ENCODE results near the gene KRTAP12-2. TPM values are rescaled to one million over a fixed set of nuclear protein-coding genes. Genes with fewer than 3 reads are reported as not detected.

Gene KRTAP12-2
- total RNA-seq, 1 donor from 2014 or later, result not detected

DNA sequence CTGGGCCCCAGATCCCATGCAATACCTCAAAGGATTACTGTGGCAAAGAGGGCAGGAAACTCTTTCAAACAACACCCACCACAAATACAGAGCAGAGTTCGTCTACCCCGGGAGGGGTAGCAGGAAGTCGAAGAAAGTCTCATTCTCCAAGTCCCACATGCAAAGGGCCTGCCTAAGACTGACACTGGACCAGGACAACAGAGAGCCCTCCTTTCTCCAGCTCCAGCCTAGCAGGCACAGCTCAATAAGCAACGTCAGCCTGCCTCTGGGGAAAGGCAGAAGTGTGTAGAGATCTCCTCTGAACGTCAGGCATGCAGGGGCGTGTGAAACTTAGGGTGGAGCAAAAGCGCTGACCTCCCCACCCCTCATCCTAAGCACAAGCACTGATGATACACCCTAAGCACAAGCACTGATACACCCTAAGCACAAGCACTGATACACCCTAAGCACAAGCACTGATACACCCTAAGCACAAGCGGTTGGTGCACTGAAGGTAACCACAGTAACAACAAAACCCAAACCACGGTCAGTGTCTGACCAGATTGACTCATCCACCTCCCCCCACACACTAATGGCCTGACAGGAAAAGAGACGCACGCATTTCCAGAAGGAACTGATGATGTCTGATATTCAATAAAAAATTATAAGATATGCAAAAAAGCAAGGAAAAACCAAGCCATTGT lies 7.7 kb downstream of the KRTAP12-2 start:
- Mint-ChIP-seq H3K27ac (ENCODE audit: unreplicated experiment) (no peak overlapping the region), H3K36me3 (ENCODE audit: unreplicated experiment) (no peaks in the 10 kb centered on the region), H3K27me3 (ENCODE audit: unreplicated experiment) (peaks cover 38% of the 10 kb centered on the region), H3K4me1 (ENCODE audit: unreplicated experiment) (no peaks in the 10 kb centered on the region), H3K9me3 (ENCODE audit: unreplicated experiment) (peaks cover 11% of the 10 kb centered on the region), H3K4me3 (ENCODE audit: unreplicated experiment) (no peak overlapping the region)
- TF ChIP-seq, protein P1, sequence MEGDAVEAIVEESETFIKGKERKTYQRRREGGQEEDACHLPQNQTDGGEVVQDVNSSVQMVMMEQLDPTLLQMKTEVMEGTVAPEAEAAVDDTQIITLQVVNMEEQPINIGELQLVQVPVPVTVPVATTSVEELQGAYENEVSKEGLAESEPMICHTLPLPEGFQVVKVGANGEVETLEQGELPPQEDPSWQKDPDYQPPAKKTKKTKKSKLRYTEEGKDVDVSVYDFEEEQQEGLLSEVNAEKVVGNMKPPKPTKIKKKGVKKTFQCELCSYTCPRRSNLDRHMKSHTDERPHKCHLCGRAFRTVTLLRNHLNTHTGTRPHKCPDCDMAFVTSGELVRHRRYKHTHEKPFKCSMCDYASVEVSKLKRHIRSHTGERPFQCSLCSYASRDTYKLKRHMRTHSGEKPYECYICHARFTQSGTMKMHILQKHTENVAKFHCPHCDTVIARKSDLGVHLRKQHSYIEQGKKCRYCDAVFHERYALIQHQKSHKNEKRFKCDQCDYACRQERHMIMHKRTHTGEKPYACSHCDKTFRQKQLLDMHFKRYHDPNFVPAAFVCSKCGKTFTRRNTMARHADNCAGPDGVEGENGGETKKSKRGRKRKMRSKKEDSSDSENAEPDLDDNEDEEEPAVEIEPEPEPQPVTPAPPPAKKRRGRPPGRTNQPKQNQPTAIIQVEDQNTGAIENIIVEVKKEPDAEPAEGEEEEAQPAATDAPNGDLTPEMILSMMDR (IDR thresholded peaks at IDR 0.05), result no peak
- DNase-seq (ENCODE audit: extremely low spot score, unreplicated experiment), result peak; percentile 57

DNA sequence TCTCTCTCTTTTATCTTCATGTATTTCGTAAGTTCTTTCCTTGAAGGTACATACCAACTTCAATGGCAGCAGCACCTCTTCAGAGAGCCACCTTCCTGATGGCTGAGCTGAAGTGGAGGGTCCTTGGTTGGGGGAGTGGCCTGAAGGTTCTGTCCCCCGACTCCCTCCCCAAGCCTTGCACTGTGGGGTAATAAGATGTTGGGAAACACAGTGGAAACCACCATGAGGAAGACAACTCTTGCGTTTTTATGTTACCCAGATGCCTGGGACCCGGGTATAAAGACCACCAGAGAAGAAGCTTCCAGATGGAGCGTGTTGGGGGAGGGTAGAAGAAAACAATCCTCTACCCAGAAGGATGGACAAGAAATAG lies 8.2 kb downstream of the KRTAP12-2 start:
- H3K4me3 Mint-ChIP-seq (ENCODE audit: unreplicated experiment), result no peak overlapping the region
- no peaks in the 10 kb centered on the region for H3K36me3 Mint-ChIP-seq (ENCODE audit: unreplicated experiment)
- peaks cover 11% of the 10 kb centered on the region for H3K9me3 Mint-ChIP-seq (ENCODE audit: unreplicated experiment)
- TF ChIP-seq, protein P1 (IDR thresholded peaks at IDR 0.05), result no peak
- H3K27me3 Mint-ChIP-seq (ENCODE audit: unreplicated experiment), result peaks cover 33% of the 10 kb centered on the region
- H3K27ac Mint-ChIP-seq (ENCODE audit: unreplicated experiment), result no peak overlapping the region
- DNase-seq (ENCODE audit: extremely low spot score, unreplicated experiment), result no peak
- no peaks in the 10 kb centered on the region for H3K4me1 Mint-ChIP-seq (ENCODE audit: unreplicated experiment)

DNA sequence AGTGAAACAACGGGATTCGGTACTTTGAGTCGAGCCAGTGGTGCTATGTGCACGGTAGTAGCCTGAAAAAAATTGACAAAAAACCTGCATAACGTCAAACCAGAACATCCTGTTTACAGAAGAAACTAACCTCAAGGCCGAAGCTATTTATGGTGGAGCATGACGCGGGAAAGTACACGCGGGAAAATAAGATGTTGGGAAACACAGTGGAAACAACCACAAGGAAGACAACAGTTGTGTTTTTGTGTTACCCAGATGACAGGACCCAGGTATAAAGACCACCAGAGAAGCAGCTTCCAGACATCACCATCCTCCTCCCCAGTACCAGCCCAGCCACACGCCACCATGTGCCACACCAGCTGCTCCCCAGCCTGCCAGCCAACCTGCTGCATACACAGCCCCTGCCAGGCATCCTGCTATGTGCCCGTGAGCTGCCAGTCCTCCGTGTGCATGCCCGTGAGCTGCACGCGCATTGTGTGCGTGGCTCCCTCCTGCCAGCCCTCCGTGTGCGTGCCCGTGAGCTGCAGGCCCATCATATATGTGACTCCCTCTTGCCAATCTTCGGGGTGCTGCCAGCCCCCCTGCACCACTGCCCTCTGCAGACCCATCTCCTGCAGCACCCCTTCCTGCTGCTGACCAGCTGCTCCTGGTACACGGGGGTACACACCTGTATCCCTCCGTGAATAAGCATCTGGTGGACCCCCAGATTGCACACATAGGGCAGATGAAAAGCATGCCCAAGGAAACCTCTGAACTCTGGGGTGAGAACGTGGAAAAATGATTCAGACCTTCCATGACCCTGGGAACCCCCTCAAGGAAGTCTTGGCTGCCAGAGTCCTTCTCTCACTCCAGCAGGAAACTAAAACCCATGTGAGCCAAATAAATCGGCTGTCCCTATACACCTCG lies 8.8 kb downstream of the KRTAP12-2 start, which contains the start of gene KRTAP12-3:
KRTAP12-3 (plus strand) TSS at position 298 of the 906 bp plus-strand sequence; CDS start at position 346, 48 bp downstream.
- DNase-seq (ENCODE audit: extremely low spot score, unreplicated experiment), result peak; percentile 75
- peaks cover 11% of the 10 kb centered on the region for H3K9me3 Mint-ChIP-seq (ENCODE audit: unreplicated experiment)
- TF ChIP-seq, protein P1 (IDR thresholded peaks at IDR 0.05), result no peak
- no peak within 1 kb of the TSS for H3K4me3 Mint-ChIP-seq (ENCODE audit: unreplicated experiment)
- H3K36me3 Mint-ChIP-seq (ENCODE audit: unreplicated experiment), result no peaks in the 10 kb centered on the region
- H3K4me1 Mint-ChIP-seq (ENCODE audit: unreplicated experiment), result no peaks in the 10 kb centered on the region
- H3K27me3 Mint-ChIP-seq (ENCODE audit: unreplicated experiment), result peaks cover 27% of the 10 kb centered on the region
- H3K27ac Mint-ChIP-seq (ENCODE audit: unreplicated experiment), result no peak within 1 kb of the TSS

DNA sequence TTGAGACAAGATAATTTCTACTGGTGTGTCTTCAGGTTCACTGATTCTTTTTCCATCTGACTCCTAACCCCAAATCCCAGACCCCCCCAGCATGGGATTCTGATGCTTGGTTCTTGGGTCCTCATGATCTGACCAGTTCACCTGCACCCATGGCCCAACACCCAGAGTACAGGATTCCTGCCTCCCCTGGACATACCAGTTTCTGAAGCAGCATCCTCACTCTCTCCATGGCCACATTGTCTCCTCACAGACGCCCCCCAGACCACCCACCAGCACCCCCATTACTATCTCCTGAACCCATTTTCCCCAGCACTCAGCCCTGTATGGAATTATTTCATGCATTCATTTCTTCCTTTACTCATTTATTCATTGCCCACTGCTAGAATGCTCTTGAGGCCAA lies 9.9 kb downstream of the KRTAP12-2 start:
- no peaks in the 10 kb centered on the region for H3K4me1 Mint-ChIP-seq (ENCODE audit: unreplicated experiment)
- no peak overlapping the region for H3K27ac Mint-ChIP-seq (ENCODE audit: unreplicated experiment)
- no peaks in the 10 kb centered on the region for H3K36me3 Mint-ChIP-seq (ENCODE audit: unreplicated experiment)
- peaks cover 21% of the 10 kb centered on the region for H3K27me3 Mint-ChIP-seq (ENCODE audit: unreplicated experiment)
- TF ChIP-seq, protein P1 (IDR thresholded peaks at IDR 0.05), result no peak
- no peak for DNase-seq (ENCODE audit: extremely low spot score, unreplicated experiment)
- H3K9me3 Mint-ChIP-seq (ENCODE audit: unreplicated experiment), result peaks cover 11% of the 10 kb centered on the region
- no peak overlapping the region for H3K4me3 Mint-ChIP-seq (ENCODE audit: unreplicated experiment)
